Measurements from ENCODE around the gene SLC4A8.
"Not testable (repeated sequence)": the region's sequence is repeated elsewhere in the genome, so short reads cannot be mapped to it uniquely, and the experiment has no call there.

SLC4A8 gene

DNA sequence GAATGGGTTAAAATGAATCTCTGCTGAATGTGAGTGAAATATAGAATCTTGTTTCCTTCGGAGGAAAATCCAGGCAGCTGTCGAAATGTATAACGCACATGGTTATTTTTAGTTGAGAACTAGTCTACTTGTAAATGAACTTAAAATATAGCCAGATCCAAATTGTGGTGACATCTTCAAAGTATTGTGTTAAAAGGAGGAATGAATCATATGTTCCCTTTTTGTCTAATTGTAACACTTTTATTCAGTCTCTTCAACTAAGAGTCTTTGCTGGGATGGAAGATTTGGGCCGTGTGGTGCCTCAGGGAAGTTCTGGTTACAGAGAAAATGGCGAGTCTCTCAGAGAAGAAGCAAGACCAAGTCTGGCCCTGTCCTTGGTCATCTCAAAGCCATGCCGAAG lies 82.5 kb downstream of the SLC4A8 start:
- no peak for TF ChIP-seq ZNF274 (IDR thresholded peaks at IDR 0.05; ENCODE audit: low read depth, low read length)
- H3K4me3 ChIP-seq (ENCODE audit: low read length) = no peak overlapping the region

- H3K4me3 ChIP-seq (ENCODE audit: low read length) = no peak overlapping the region
- TF ChIP-seq ZNF274 (IDR thresholded peaks at IDR 0.05; ENCODE audit: low read depth, low read length) = no peak
These were observed 83.7 kb downstream of the SLC4A8 start for GRCh38 chr12:51508285-51508684.

DNA sequence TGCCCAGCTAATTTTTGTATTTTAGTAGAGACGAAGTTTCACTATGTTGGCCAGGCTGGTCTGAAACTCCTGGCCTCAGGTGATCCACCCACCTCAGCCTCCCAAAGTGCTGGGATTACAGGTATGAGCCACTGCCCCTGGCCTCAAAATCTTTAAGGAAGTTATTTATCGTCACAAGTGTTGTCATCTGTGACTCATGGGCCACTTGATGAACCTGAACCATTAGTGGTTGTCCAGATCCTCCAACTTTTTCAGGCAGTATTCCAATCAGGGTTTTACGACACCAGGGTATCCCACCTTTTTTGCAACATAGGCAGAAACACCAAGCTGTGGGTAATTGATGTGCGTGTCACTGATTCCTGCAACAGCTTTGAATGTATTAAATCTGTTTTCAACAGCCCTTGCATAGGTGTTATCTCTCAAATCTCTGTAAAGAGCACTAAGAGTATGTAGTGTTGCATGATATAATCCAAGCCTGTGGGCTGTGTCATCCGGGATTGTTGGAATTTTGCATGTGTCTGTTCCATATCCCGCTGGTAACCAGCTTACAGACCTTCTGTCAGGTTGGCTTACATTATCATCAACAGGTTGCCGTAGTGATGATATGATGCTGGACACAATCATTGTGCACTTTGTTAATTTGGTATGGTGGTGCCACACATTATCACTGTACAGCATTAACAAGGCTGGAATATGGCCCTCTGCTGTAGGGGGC lies 87.1 kb downstream of the SLC4A8 start:
- TF ChIP-seq ZNF274 (IDR thresholded peaks at IDR 0.05; ENCODE audit: low read depth, low read length) = no peak
- no peak overlapping the region for H3K4me3 ChIP-seq (ENCODE audit: low read length)

- H3K4me3 ChIP-seq (ENCODE audit: low read length) = no peak overlapping the region
- TF ChIP-seq ZNF274 (IDR thresholded peaks at IDR 0.05; ENCODE audit: low read depth, low read length) = no peak
These were observed 87.8 kb downstream of the SLC4A8 start for GRCh38 chr12:51512438-51512837.

DNA sequence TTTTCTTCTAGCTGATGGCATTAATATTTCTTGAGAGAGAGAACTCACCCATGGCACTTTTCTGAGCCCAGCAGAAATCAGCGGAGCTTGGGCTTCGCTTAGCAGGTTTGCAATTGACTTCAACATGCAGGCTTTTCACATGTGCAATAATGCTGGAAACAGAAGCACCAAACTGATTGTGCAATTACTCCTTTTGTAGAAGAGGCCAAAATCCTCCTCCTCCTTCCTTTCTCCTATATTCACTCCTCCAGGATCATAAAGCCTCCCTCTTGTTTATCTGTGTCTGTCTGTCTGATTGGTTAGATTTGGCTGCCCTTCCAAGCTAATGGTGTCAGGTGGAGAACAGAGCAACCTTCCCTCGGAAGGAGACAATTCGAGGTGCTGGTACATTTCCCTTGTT lies 90.4 kb downstream of the SLC4A8 start:
- not testable (repeated sequence) for H3K4me3 ChIP-seq (ENCODE audit: low read length)

DNA sequence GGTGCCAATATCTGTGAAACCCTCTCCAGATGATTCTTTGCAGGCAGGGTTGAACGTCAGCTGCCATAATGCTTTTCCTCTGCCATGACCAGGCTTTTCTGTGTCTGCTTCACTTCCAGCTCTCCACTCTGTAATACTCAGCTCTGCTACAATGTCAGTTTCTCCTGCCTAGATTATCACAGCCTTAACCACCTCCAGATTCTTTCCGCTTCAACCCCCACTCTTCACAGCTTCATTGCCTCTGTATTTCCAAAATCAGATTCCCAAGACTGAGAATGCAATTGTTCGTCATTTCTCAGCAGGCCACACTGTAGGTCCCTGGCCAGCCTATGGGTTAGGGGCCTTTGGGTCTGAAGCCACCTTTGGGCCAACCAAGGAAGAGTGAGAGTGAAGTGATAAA lies 92.7 kb downstream of the SLC4A8 start:
- TF ChIP-seq ZNF274 (IDR thresholded peaks at IDR 0.05; ENCODE audit: low read depth, low read length) = no peak
- no peak overlapping the region for H3K4me3 ChIP-seq (ENCODE audit: low read length)

- TF ChIP-seq ZNF274 (IDR thresholded peaks at IDR 0.05; ENCODE audit: low read depth, low read length) = no peak
- H3K4me3 ChIP-seq (ENCODE audit: low read length) = no peak overlapping the region
These were observed 93.2 kb downstream of the SLC4A8 start for GRCh38 chr12:51517800-51518199.

GRCh38 chr12:51519755-51520154 lies 95.1 kb downstream of the SLC4A8 start:
- TF ChIP-seq ZNF274 (IDR thresholded peaks at IDR 0.05; ENCODE audit: low read depth, low read length) = no peak

GRCh38 chr12:51520576-51521325 lies 96.1 kb downstream of the SLC4A8 start:
- no peak overlapping the region for H3K4me3 ChIP-seq (ENCODE audit: low read length)
- no peak for TF ChIP-seq ZNF274 (IDR thresholded peaks at IDR 0.05; ENCODE audit: low read depth, low read length)

More at GRCh38 chr12:51519755-51520154, 95.1 kb downstream of the SLC4A8 start:
- no peak overlapping the region for H3K4me3 ChIP-seq (ENCODE audit: low read length)

- TF ChIP-seq ZNF274 (IDR thresholded peaks at IDR 0.05; ENCODE audit: low read depth, low read length) = no peak
- no peak overlapping the region for H3K4me3 ChIP-seq (ENCODE audit: low read length)
These were observed 97.1 kb downstream of the SLC4A8 start for GRCh38 chr12:51521554-51522276.

- no peak for TF ChIP-seq ZNF274 (IDR thresholded peaks at IDR 0.05; ENCODE audit: low read depth, low read length)
- H3K4me3 ChIP-seq (ENCODE audit: low read length) = no peak overlapping the region
These were observed 98.1 kb downstream of the SLC4A8 start for GRCh38 chr12:51522696-51523095.

GRCh38 chr12:51524386-51524901 lies 99.8 kb downstream of the SLC4A8 start:
- TF ChIP-seq ZNF274 (IDR thresholded peaks at IDR 0.05; ENCODE audit: low read depth, low read length) = no peak
- H3K4me3 ChIP-seq (ENCODE audit: low read length) = no peak overlapping the region

- no peak for TF ChIP-seq ZNF274 (IDR thresholded peaks at IDR 0.05; ENCODE audit: low read depth, low read length)
- H3K4me3 ChIP-seq (ENCODE audit: low read length) = no peak overlapping the region
These were observed 100.9 kb downstream of the SLC4A8 start for GRCh38 chr12:51525518-51525917.

- TF ChIP-seq ZNF274 (IDR thresholded peaks at IDR 0.05; ENCODE audit: low read depth, low read length) = no peak
- no peak overlapping the region for H3K4me3 ChIP-seq (ENCODE audit: low read length)
These were observed 103.3 kb downstream of the SLC4A8 start for GRCh38 chr12:51527966-51528365.
